Transverse colon (tissue), 4 donors: Measurements from ENCODE around the gene MPDU1.

Experiments
- CTCF ChIP-seq, 5 experiments: fragments of 200-600 bp in 3 of 5; fragments of 450-650 bp in 2 of 5; sonication (generic) in 3 of 5; IDR thresholded peaks; 1 replicate in 2 of 5; 2 replicates in 3 of 5; pipeline ENCODE4 v1.5.1; 2016 to 2017; ENCODE audit warnings: antibody characterized with exemption in 5 of 5, inconsistent platforms in 3 of 5, mild to moderate bottlenecking in 2 of 5, moderate library complexity in 1 of 5
- POLR2A ChIP-seq: fragments of 450-650 bp; IDR thresholded peaks from one replicate; pipeline ENCODE4 v1.6.1; 2016; ENCODE audit warnings: antibody characterized with exemption, mild to moderate bottlenecking, moderate library complexity
- POLR2AphosphoS5 ChIP-seq, 3 donors: sonication (generic); formaldehyde crosslinking; IDR thresholded peaks; one replicate each; pipeline ENCODE4 v1.6.1; 2016; ENCODE audit warnings: antibody characterized with exemption in 3 of 3

GRCh38 chr17:7575481-7575883 lies 8.2 kb upstream of the MPDU1 start:
- peak in 1 of 3 donors; percentile 13 for TF ChIP-seq POLR2AphosphoS5 (IDR thresholded peaks at IDR 0.05)
- TF ChIP-seq CTCF (IDR thresholded peaks at IDR 0.05) = no peak
- no peak for TF ChIP-seq POLR2A
